ENCODE results near the gene KATNB1. TPM values are rescaled to one million over a fixed set of nuclear protein-coding genes. Genes with fewer than 3 reads are reported as not detected.
"Not testable (repeated sequence)": the region's sequence is repeated elsewhere in the genome, so short reads cannot be mapped to it uniquely, and the experiment has no call there.

KATNB1 gene
- total RNA-seq, 2 donors from 2014 or later: 17.0 to 26.3 TPM

- H3K36me3 ChIP-seq: no peaks in the 10 kb centered on the region
- no peaks in the 10 kb centered on the region for H3K27me3 ChIP-seq
- no peak overlapping the region for H3K9ac ChIP-seq (ENCODE audit: low read depth in 2 of 2, low read length in 2 of 2)
- no peak overlapping the region for H3K4me3 ChIP-seq
- no peak for TF ChIP-seq CTCF (IDR thresholded peaks at IDR 0.05)
- H3K9me3 ChIP-seq: no peaks in the 10 kb centered on the region
- DNase-seq: no peak
- no peaks in the 10 kb centered on the region for H3K4me1 ChIP-seq
- H3K27ac ChIP-seq: no peak overlapping the region
- intact Hi-C loops (cut with DNase I): no loop called here
Measured at GRCh38 chr16:57708168-57708567, 27.4 kb upstream of the KATNB1 start.

GRCh38 chr16:57709663-57710062 is 25.9 kb upstream of the KATNB1 start:
- H3K4me1 ChIP-seq: no peaks in the 10 kb centered on the region
- intact Hi-C loops (cut with DNase I): no loop called here
- H3K36me3 ChIP-seq: no peaks in the 10 kb centered on the region
- no peak for DNase-seq
- H3K9ac ChIP-seq (ENCODE audit: low read depth in 2 of 2, low read length in 2 of 2): no peak overlapping the region
- no peaks in the 10 kb centered on the region for H3K9me3 ChIP-seq
- no peaks in the 10 kb centered on the region for H3K27me3 ChIP-seq
- H3K4me3 ChIP-seq: no peak overlapping the region
- no peak for TF ChIP-seq CTCF (IDR thresholded peaks at IDR 0.05)
- no peak overlapping the region for H3K27ac ChIP-seq

GRCh38 chr16:57711346-57711745 is 24.2 kb upstream of the KATNB1 start:
- no peak overlapping the region for H3K9ac ChIP-seq (ENCODE audit: low read depth in 2 of 2, low read length in 2 of 2)
- DNase-seq: no peak
- H3K36me3 ChIP-seq: no peaks in the 10 kb centered on the region
- H3K9me3 ChIP-seq: no peaks in the 10 kb centered on the region
- H3K4me3 ChIP-seq: no peak overlapping the region
- intact Hi-C loops (cut with DNase I): no loop called here
- H3K27ac ChIP-seq: no peak overlapping the region
- no peaks in the 10 kb centered on the region for H3K27me3 ChIP-seq
- no peaks in the 10 kb centered on the region for H3K4me1 ChIP-seq
- TF ChIP-seq CTCF (IDR thresholded peaks at IDR 0.05): no peak

GRCh38 chr16:57711993-57712392 is 23.6 kb upstream of the KATNB1 start:
- intact Hi-C loops (cut with DNase I): no loop called here
- Histone ChIP-seq H3K27me3 (no peaks in the 10 kb centered on the region), H3K4me1 (no peaks in the 10 kb centered on the region), H3K4me3 (no peak overlapping the region), H3K36me3 (no peaks in the 10 kb centered on the region), H3K9me3 (no peaks in the 10 kb centered on the region), H3K27ac (no peak overlapping the region), H3K9ac (ENCODE audit: low read depth in 2 of 2, low read length in 2 of 2) (no peak overlapping the region)
- TF ChIP-seq CTCF (IDR thresholded peaks at IDR 0.05): no peak
- DNase-seq: no peak

GRCh38 chr16:57712569-57712968 is 23.0 kb upstream of the KATNB1 start:
- H3K4me1 ChIP-seq; H3K4me3 ChIP-seq; intact Hi-C loops (cut with DNase I); H3K9me3 ChIP-seq; DNase-seq; H3K27ac ChIP-seq; H3K36me3 ChIP-seq; H3K27me3 ChIP-seq; H3K9ac ChIP-seq (ENCODE audit: low read depth in 2 of 2, low read length in 2 of 2): not testable (repeated sequence)

GRCh38 chr16:57713596-57713995 is 22.0 kb upstream of the KATNB1 start:
- Histone ChIP-seq H3K27me3 (no peaks in the 10 kb centered on the region), H3K36me3 (no peaks in the 10 kb centered on the region), H3K4me1 (no peaks in the 10 kb centered on the region), H3K9me3 (no peaks in the 10 kb centered on the region), H3K4me3 (no peak overlapping the region), H3K27ac (no peak overlapping the region), H3K9ac (ENCODE audit: low read depth in 2 of 2, low read length in 2 of 2) (no peak overlapping the region)
- intact Hi-C loops (cut with DNase I): no loop called here
- TF ChIP-seq CTCF (IDR thresholded peaks at IDR 0.05): no peak
- DNase-seq: no peak
